ENCODE results near the gene ALKBH3.

Gene ALKBH3

DNA sequence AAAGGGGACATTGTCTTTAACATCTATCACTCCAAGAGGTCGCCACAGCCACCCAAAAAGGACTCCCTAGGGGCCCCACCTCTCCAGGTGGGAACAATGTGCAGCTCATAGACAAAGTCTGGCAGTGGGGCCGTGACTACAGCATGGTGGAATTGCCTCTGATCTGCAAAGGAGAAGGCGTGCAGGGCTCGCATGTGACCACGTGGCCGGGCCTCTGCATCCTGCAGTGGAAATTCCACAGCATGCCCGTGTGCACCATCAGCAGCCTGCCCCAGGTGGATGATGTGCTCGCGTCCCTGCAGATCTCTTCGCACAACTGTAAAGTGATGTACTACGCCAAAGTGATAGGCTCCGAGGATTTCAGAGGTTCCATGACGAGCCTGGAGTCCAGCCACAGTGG, 18.5 kb downstream of the ALKBH3 start:
- Histone ChIP-seq H3K27ac (replicated peaks) (no peak overlapping the region), H3K27me3 (ENCODE audit: insufficient read depth, poor library complexity, severe bottlenecking) (no peaks in the 10 kb centered on the region), H3K4me3 (replicated peaks; ENCODE audit: insufficient read depth, low read length) (no peak overlapping the region)
- DNase-seq (ENCODE audit: low read depth in 1 of 2, low spot score in 1 of 2), result no peak
- no peak for TF ChIP-seq POLR2AphosphoS5 (IDR thresholded peaks at IDR 0.05; ENCODE audit: low read depth)
- TF ChIP-seq, protein P1, sequence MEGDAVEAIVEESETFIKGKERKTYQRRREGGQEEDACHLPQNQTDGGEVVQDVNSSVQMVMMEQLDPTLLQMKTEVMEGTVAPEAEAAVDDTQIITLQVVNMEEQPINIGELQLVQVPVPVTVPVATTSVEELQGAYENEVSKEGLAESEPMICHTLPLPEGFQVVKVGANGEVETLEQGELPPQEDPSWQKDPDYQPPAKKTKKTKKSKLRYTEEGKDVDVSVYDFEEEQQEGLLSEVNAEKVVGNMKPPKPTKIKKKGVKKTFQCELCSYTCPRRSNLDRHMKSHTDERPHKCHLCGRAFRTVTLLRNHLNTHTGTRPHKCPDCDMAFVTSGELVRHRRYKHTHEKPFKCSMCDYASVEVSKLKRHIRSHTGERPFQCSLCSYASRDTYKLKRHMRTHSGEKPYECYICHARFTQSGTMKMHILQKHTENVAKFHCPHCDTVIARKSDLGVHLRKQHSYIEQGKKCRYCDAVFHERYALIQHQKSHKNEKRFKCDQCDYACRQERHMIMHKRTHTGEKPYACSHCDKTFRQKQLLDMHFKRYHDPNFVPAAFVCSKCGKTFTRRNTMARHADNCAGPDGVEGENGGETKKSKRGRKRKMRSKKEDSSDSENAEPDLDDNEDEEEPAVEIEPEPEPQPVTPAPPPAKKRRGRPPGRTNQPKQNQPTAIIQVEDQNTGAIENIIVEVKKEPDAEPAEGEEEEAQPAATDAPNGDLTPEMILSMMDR (IDR thresholded peaks at IDR 0.05; ENCODE audit: insufficient read depth, low read length), result no peak
- TF ChIP-seq GABPA (IDR thresholded peaks at IDR 0.05; ENCODE audit: low read depth), result no peak
- no peak for TF ChIP-seq SPI1 (IDR thresholded peaks at IDR 0.05; ENCODE audit: borderline replicate concordance, low read depth)
- TF ChIP-seq, protein P2, sequence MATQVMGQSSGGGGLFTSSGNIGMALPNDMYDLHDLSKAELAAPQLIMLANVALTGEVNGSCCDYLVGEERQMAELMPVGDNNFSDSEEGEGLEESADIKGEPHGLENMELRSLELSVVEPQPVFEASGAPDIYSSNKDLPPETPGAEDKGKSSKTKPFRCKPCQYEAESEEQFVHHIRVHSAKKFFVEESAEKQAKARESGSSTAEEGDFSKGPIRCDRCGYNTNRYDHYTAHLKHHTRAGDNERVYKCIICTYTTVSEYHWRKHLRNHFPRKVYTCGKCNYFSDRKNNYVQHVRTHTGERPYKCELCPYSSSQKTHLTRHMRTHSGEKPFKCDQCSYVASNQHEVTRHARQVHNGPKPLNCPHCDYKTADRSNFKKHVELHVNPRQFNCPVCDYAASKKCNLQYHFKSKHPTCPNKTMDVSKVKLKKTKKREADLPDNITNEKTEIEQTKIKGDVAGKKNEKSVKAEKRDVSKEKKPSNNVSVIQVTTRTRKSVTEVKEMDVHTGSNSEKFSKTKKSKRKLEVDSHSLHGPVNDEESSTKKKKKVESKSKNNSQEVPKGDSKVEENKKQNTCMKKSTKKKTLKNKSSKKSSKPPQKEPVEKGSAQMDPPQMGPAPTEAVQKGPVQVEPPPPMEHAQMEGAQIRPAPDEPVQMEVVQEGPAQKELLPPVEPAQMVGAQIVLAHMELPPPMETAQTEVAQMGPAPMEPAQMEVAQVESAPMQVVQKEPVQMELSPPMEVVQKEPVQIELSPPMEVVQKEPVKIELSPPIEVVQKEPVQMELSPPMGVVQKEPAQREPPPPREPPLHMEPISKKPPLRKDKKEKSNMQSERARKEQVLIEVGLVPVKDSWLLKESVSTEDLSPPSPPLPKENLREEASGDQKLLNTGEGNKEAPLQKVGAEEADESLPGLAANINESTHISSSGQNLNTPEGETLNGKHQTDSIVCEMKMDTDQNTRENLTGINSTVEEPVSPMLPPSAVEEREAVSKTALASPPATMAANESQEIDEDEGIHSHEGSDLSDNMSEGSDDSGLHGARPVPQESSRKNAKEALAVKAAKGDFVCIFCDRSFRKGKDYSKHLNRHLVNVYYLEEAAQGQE (IDR thresholded peaks at IDR 0.05; ENCODE audit: insufficient replicate concordance, low read depth), result no peak

DNA sequence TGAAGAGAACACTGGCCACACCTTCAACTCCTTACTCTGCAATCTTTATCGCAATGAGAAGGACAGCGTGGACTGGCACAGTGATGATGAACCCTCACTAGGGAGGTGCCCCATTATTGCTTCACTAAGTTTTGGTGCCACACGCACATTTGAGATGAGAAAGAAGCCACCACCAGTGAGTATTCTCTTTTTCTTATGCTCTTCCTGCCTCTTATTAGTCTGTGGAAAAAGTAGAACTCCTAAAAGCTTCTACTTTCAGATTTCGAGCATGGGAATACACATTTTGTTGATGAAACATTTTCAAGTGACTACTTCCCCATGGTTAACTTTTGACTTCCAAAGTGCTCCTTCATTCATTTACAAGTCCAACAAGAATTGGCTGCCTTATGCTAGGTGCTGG, 20.9 kb downstream of the ALKBH3 start:
- TF ChIP-seq POLR2AphosphoS5 (IDR thresholded peaks at IDR 0.05; ENCODE audit: low read depth), result no peak
- TF ChIP-seq, protein P2 (IDR thresholded peaks at IDR 0.05; ENCODE audit: insufficient replicate concordance, low read depth), result no peak
- Histone ChIP-seq H3K27ac (replicated peaks) (no peak overlapping the region), H3K27me3 (ENCODE audit: insufficient read depth, poor library complexity, severe bottlenecking) (no peaks in the 10 kb centered on the region), H3K4me3 (replicated peaks; ENCODE audit: insufficient read depth, low read length) (no peak overlapping the region)
- no peak for DNase-seq (ENCODE audit: low read depth in 1 of 2, low spot score in 1 of 2)

DNA sequence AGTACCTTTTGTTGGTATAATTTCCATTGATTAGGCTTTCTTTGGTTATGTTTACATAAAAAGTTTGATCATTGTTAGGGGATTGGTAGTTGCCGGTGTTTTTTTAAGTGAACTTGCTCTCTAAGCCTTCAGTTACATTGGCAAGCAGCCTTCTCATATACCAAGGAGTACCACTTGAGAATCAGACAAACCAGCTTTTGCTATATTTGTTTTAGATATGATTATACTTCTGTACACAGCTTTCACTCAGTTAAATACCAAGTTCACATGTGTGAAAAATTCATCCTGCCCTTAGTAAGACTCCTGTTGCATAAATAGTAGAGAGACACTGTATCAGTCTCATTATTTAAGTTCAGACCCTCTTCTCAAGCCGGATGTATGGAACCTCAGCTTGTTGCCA, 22.4 kb downstream of the ALKBH3 start:
- no peak for DNase-seq (ENCODE audit: low read depth in 1 of 2, low spot score in 1 of 2)
- TF ChIP-seq, protein P2 (IDR thresholded peaks at IDR 0.05; ENCODE audit: insufficient replicate concordance, low read depth), result no peak
- TF ChIP-seq GABPA (IDR thresholded peaks at IDR 0.05; ENCODE audit: low read depth) (no peak), POLR2AphosphoS5 (IDR thresholded peaks at IDR 0.05; ENCODE audit: low read depth) (no peak), SPI1 (IDR thresholded peaks at IDR 0.05; ENCODE audit: borderline replicate concordance, low read depth) (no peak)
- TF ChIP-seq, protein P1 (IDR thresholded peaks at IDR 0.05; ENCODE audit: insufficient read depth, low read length), result no peak
- Histone ChIP-seq H3K27me3 (ENCODE audit: insufficient read depth, poor library complexity, severe bottlenecking) (no peaks in the 10 kb centered on the region), H3K27ac (replicated peaks) (no peak overlapping the region), H3K4me3 (replicated peaks; ENCODE audit: insufficient read depth, low read length) (no peak overlapping the region)

DNA sequence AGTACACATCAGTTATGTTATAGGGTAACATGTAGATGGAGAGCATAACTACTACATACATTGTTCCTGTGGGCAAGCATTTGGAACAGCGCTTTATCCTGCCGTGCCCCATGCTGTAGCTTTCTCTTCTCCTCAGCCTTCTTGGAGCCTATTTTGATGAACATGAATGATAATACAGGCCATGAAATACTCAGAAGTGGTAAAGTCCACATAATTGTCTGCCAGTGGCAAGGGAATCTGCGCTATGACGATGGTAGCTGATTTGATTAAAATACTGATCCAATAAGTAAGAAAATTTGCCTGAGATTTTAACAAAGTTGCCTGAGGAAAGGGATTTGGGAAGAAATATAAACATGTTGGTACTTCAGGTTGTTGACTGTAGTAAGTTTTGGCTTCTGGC, 23.3 kb downstream of the ALKBH3 start:
- no peak for DNase-seq (ENCODE audit: low read depth in 1 of 2, low spot score in 1 of 2)
- Histone ChIP-seq H3K4me3 (replicated peaks; ENCODE audit: insufficient read depth, low read length) (no peak overlapping the region), H3K27ac (replicated peaks) (no peak overlapping the region), H3K27me3 (ENCODE audit: insufficient read depth, poor library complexity, severe bottlenecking) (no peaks in the 10 kb centered on the region)
- TF ChIP-seq, protein P2 (IDR thresholded peaks at IDR 0.05; ENCODE audit: insufficient replicate concordance, low read depth), result no peak
- TF ChIP-seq POLR2AphosphoS5 (IDR thresholded peaks at IDR 0.05; ENCODE audit: low read depth) (no peak), SPI1 (IDR thresholded peaks at IDR 0.05; ENCODE audit: borderline replicate concordance, low read depth) (no peak), GABPA (IDR thresholded peaks at IDR 0.05; ENCODE audit: low read depth) (no peak)
- TF ChIP-seq, protein P1 (IDR thresholded peaks at IDR 0.05; ENCODE audit: insufficient read depth, low read length), result no peak
